Endothelial cell of umbilical vein (primary cell): ENCODE measurements around the gene MYO16.

Source experiments
- EZH2 ChIP-seq: IDR thresholded peaks from 2 replicates; pipeline ENCODE4 v1.6.1; 2012; ENCODE audit warnings: borderline replicate concordance, low read depth, mild to moderate bottlenecking, moderate library complexity, low read length, inconsistent platforms; ENCODE audit not compliant: severe bottlenecking
- MYC ChIP-seq: IDR thresholded peaks from one replicate; pipeline ENCODE4 v1.6.1; 2011; ENCODE audit warnings: mild to moderate bottlenecking, low read depth, low read length

- TF ChIP-seq EZH2 (no peak), MYC (no peak)
Observed at GRCh38 chr13:108629181-108629752, at the start of gene MYO16.
